Measurements from ENCODE around the gene CCN2. TPM values are rescaled to one million over a fixed set of nuclear protein-coding genes. Genes with fewer than 3 reads are reported as not detected.

The CCN2 gene
- total RNA-seq, 1 experiment from 2014 or later = 830 TPM

- Histone ChIP-seq H3K27me3 (no peaks in the 10 kb centered on the region), H3K4me3 (no peak overlapping the region), H3K36me3 (no peaks in the 10 kb centered on the region), H3K9me3 (no peaks in the 10 kb centered on the region)
- no peak for DNase-seq
Observed at GRCh38 chr6:131976545-131977061, 25.4 kb upstream of the CCN2 start.

GRCh38 chr6:131972741-131973140 is 21.6 kb upstream of the CCN2 start:
- Histone ChIP-seq H3K27me3 (no peaks in the 10 kb centered on the region), H3K9me3 (no peaks in the 10 kb centered on the region), H3K4me3 (no peak overlapping the region), H3K36me3 (no peaks in the 10 kb centered on the region)
- no peak for DNase-seq

GRCh38 chr6:131970076-131970859 is 19.1 kb upstream of the CCN2 start:
- no peaks in the 10 kb centered on the region for H3K36me3 ChIP-seq
- H3K4me3 ChIP-seq = no peak overlapping the region
- DNase-seq = no peak
- H3K27me3 ChIP-seq = no peaks in the 10 kb centered on the region
- H3K9me3 ChIP-seq = peaks cover 5% of the 10 kb centered on the region; the same call in 1 of the 2 replicates

- H3K9me3 ChIP-seq = peaks cover 5% of the 10 kb centered on the region; the same call in 1 of the 2 replicates
- H3K4me3 ChIP-seq = no peak overlapping the region
- DNase-seq = no peak
- no peaks in the 10 kb centered on the region for H3K36me3 ChIP-seq
- no peaks in the 10 kb centered on the region for H3K27me3 ChIP-seq
Observed at GRCh38 chr6:131968656-131969055, 17.5 kb upstream of the CCN2 start.

- DNase-seq = no peak
- H3K36me3 ChIP-seq = no peaks in the 10 kb centered on the region
- peaks cover 5% of the 10 kb centered on the region; the same call in 1 of the 2 replicates for H3K9me3 ChIP-seq
- H3K27me3 ChIP-seq = no peaks in the 10 kb centered on the region
- H3K4me3 ChIP-seq = no peak overlapping the region
Observed at GRCh38 chr6:131967948-131968347, 16.8 kb upstream of the CCN2 start.

- DNase-seq = no peak
- no peak overlapping the region for H3K4me3 ChIP-seq
- no peaks in the 10 kb centered on the region for H3K27me3 ChIP-seq
- H3K36me3 ChIP-seq = no peaks in the 10 kb centered on the region
- peaks cover 5% of the 10 kb centered on the region; the same call in 1 of the 2 replicates for H3K9me3 ChIP-seq
Observed at GRCh38 chr6:131966443-131966842, 15.3 kb upstream of the CCN2 start.

- no peak overlapping the region for H3K4me3 ChIP-seq
- H3K9me3 ChIP-seq = peaks cover 7% of the 10 kb centered on the region
- no peak for DNase-seq
- no peaks in the 10 kb centered on the region; the same call in 1 of the 2 replicates for H3K36me3 ChIP-seq
- H3K27me3 ChIP-seq = no peaks in the 10 kb centered on the region
Observed at GRCh38 chr6:131963063-131963462, 11.9 kb upstream of the CCN2 start.

GRCh38 chr6:131960371-131961133 is 9.4 kb upstream of the CCN2 start:
- peaks cover 3% of the 10 kb centered on the region for H3K9me3 ChIP-seq
- H3K4me3 ChIP-seq = no peak overlapping the region
- DNase-seq = no peak
- H3K27me3 ChIP-seq = no peaks in the 10 kb centered on the region
- H3K36me3 ChIP-seq = no peaks in the 10 kb centered on the region; the same call in 1 of the 2 replicates

GRCh38 chr6:131958542-131959470 is 7.6 kb upstream of the CCN2 start:
- H3K9me3 ChIP-seq = peaks cover 2% of the 10 kb centered on the region; the same call in 1 of the 2 replicates
- H3K27me3 ChIP-seq = no peaks in the 10 kb centered on the region
- H3K36me3 ChIP-seq = no peaks in the 10 kb centered on the region; the same call in 1 of the 2 replicates
- H3K4me3 ChIP-seq = no peak overlapping the region
- DNase-seq = no peak

GRCh38 chr6:131958095-131958494 is 6.9 kb upstream of the CCN2 start:
- H3K36me3 ChIP-seq = no peaks in the 10 kb centered on the region; the same call in 1 of the 2 replicates
- H3K9me3 ChIP-seq = peaks cover 2% of the 10 kb centered on the region; the same call in 1 of the 2 replicates
- no peaks in the 10 kb centered on the region for H3K27me3 ChIP-seq
- no peak overlapping the region for H3K4me3 ChIP-seq
- no peak for DNase-seq

GRCh38 chr6:131955876-131956275 is 4.7 kb upstream of the CCN2 start:
- DNase-seq = no peak
- H3K27me3 ChIP-seq = no peaks in the 10 kb centered on the region
- no peak overlapping the region for H3K4me3 ChIP-seq
- peaks cover 2% of the 10 kb centered on the region; the same call in 1 of the 2 replicates for H3K9me3 ChIP-seq
- H3K36me3 ChIP-seq = no peaks in the 10 kb centered on the region; the same call in 1 of the 2 replicates

GRCh38 chr6:131955192-131955591 is 4.0 kb upstream of the CCN2 start:
- Histone ChIP-seq H3K9me3 (peaks cover 2% of the 10 kb centered on the region; the same call in 1 of the 2 replicates), H3K4me3 (no peak overlapping the region), H3K27me3 (no peaks in the 10 kb centered on the region), H3K36me3 (peaks cover 2% of the 10 kb centered on the region; the same call in 1 of the 2 replicates)
- no peak for DNase-seq

- Histone ChIP-seq H3K9me3 (peaks cover 2% of the 10 kb centered on the region; the same call in 1 of the 2 replicates), H3K27me3 (no peaks in the 10 kb centered on the region), H3K4me3 (no peak overlapping the region), H3K36me3 (peaks cover 7% of the 10 kb centered on the region; the same call in 1 of the 2 replicates)
- peak; percentile 94 for DNase-seq
Observed at GRCh38 chr6:131954775-131955107, 3.6 kb upstream of the CCN2 start.

- no peak overlapping the region for H3K4me3 ChIP-seq
- H3K36me3 ChIP-seq = peaks cover 9% of the 10 kb centered on the region; the same call in 1 of the 2 replicates
- DNase-seq = no peak
- H3K9me3 ChIP-seq = peaks cover 2% of the 10 kb centered on the region; the same call in 1 of the 2 replicates
- no peaks in the 10 kb centered on the region for H3K27me3 ChIP-seq
Observed at GRCh38 chr6:131954059-131954774, 3.0 kb upstream of the CCN2 start.

- Histone ChIP-seq H3K4me3 (no peak overlapping the region), H3K36me3 (peaks cover 9% of the 10 kb centered on the region; the same call in 1 of the 2 replicates), H3K27me3 (no peaks in the 10 kb centered on the region), H3K9me3 (no peaks in the 10 kb centered on the region; the same call in 1 of the 2 replicates)
- DNase-seq = no peak
Observed at GRCh38 chr6:131952886-131953509, 1.8 kb upstream of the CCN2 start.

Measured in MG63 (cell line).